HepG2 (cell line): ENCODE data around the gene HBQ1. TPM values are rescaled to one million over a fixed set of nuclear protein-coding genes. Genes with fewer than 3 reads are reported as not detected.

Experiments used
- AKAP8 ChIP-seq: sonication (generic); formaldehyde crosslinking; IDR thresholded peaks from 2 replicates; pipeline ENCODE4 v1.5.1; 2020; ENCODE audit warnings: mild to moderate bottlenecking, missing genetic modification reagents
- HNF1B ChIP-seq: sonication (generic); formaldehyde crosslinking; IDR thresholded peaks from 2 replicates; pipeline ENCODE4 v1.5.1; 2020; ENCODE audit warnings: mild to moderate bottlenecking, moderate library complexity, missing genetic modification reagents
- IRF1 ChIP-seq: sonication (generic); formaldehyde crosslinking; IDR thresholded peaks from 2 replicates; pipeline ENCODE4 v1.4.0; 2020; ENCODE audit warnings: low read depth, mild to moderate bottlenecking, missing genetic modification reagents
- KAT8 ChIP-seq: IDR thresholded peaks from 2 replicates; pipeline ENCODE4 v1.6.1; 2016; ENCODE audit warnings: missing genetic modification reagents, missing compliant biosample characterization
- KMT2B ChIP-seq: IDR thresholded peaks from 2 replicates; pipeline ENCODE4 v1.6.1; 2016; ENCODE audit warnings: missing genetic modification reagents, missing compliant biosample characterization
- PATZ1 ChIP-seq: sonication (generic); formaldehyde crosslinking; IDR thresholded peaks from 2 replicates; pipeline ENCODE4 v1.4.0; 2020; ENCODE audit warnings: missing genetic modification reagents
- PCBP2 ChIP-seq: fragments of 200-400 bp; formaldehyde crosslinking; optimal IDR thresholded peaks from 2 replicates; pipeline ENCODE3; 2018; ENCODE audit warnings: low read length, low read depth; ENCODE audit not compliant: poor library complexity, severe bottlenecking
- SMARCE1 ChIP-seq: fragments of 450-650 bp; IDR thresholded peaks from 2 replicates; pipeline ENCODE4 v1.6.1; 2017; ENCODE audit warnings: borderline replicate concordance
- SPEN ChIP-seq: sonication (generic); formaldehyde crosslinking; IDR thresholded peaks from 2 replicates; pipeline ENCODE4 v1.5.1; 2020; ENCODE audit warnings: low read depth, mild to moderate bottlenecking, missing genetic modification reagents
- TCF7L2 ChIP-seq: IDR thresholded peaks from 2 replicates; pipeline ENCODE4 v1.6.1; 2011; ENCODE audit warnings: mild to moderate bottlenecking, low read depth, low read length, moderate library complexity
- UBTF ChIP-seq: sonication (generic); formaldehyde crosslinking; IDR thresholded peaks from 2 replicates; pipeline ENCODE4 v1.4.0; 2020; ENCODE audit warnings: mild to moderate bottlenecking, missing genetic modification reagents
- WIZ ChIP-seq: sonication (generic); formaldehyde crosslinking; IDR thresholded peaks from 2 replicates; pipeline ENCODE4 v1.5.1; 2020; ENCODE audit warnings: mild to moderate bottlenecking, missing genetic modification reagents
- ZNF224 ChIP-seq: sonication (generic); formaldehyde crosslinking; IDR thresholded peaks from 2 replicates; pipeline ENCODE4 v1.5.0; 2020; ENCODE audit warnings: mild to moderate bottlenecking, missing genetic modification reagents
- ZNF251 ChIP-seq: sonication (generic); formaldehyde crosslinking; IDR thresholded peaks from 2 replicates; pipeline ENCODE4 v1.9.0; 2021; ENCODE audit warnings: mild to moderate bottlenecking, missing genetic modification reagents
- ZNF292 ChIP-seq: sonication (generic); formaldehyde crosslinking; IDR thresholded peaks from 2 replicates; pipeline ENCODE4 v1.8.1; 2022; ENCODE audit warnings: mild to moderate bottlenecking, low read depth, missing genetic modification reagents, borderline replicate concordance
- ZNF350 ChIP-seq: sonication (generic); formaldehyde crosslinking; IDR thresholded peaks from 2 replicates; pipeline ENCODE4 v1.4.0; 2020; ENCODE audit warnings: mild to moderate bottlenecking, low read depth, missing genetic modification reagents, borderline replicate concordance
- ZNF512B ChIP-seq: sonication (generic); formaldehyde crosslinking; IDR thresholded peaks from 2 replicates; pipeline ENCODE4 v1.5.1; 2020; ENCODE audit warnings: missing genetic modification reagents, mild to moderate bottlenecking, borderline replicate concordance
- ZNF891 ChIP-seq: sonication (generic); formaldehyde crosslinking; IDR thresholded peaks from 2 replicates; pipeline ENCODE4 v1.5.0; 2020; ENCODE audit warnings: mild to moderate bottlenecking, missing genetic modification reagents
- polyA plus RNA-seq, 8 experiments: library from polyadenylated mRNA; depleted of rRNA in 3 of 8; stranded (reverse) in 7 of 8; unstranded in 1 of 8; fragments of >200 nt; fragmentation: Illumina TruSeq in 4 of 8; extraction: Trizol in 4 of 8; gene quantifications; 2 replicates each; pipeline versions ENCODE4 v1.2.1 to v1.2.3, GENCODE V29; 2011 to 2016; ENCODE audit warnings: low read depth in 4 of 8, missing spikeins in 1 of 8, mixed read lengths in 1 of 8; ENCODE audit not compliant: insufficient read depth in 1 of 8
- total RNA-seq, 5 experiments: library from RNA; depleted of rRNA; stranded (reverse); fragments of >200 nt; fragmentation: Illumina TruSeq; extraction: Trizol; gene quantifications; 2 replicates each; pipeline ENCODE4 v1.2.3, GENCODE V29; 2016; ENCODE audit warnings: low read depth in 1 of 5

The HBQ1 gene
- total and polyA plus RNA-seq, 2 of the 13 experiments (the other 11 are each of a cell fraction or from before 2014, with no cell fraction given) = 4.9 to 7.4 TPM

- peak; percentile 91 for TF ChIP-seq PATZ1 (CRISPR knock-in tag)
- TF ChIP-seq ZNF512B = no peak
- peak; percentile 96 for TF ChIP-seq ZNF224
- TF ChIP-seq KMT2B (CRISPR knock-in tag) = peak; percentile 65; the same call in 1 of the 2 replicates
- TF ChIP-seq HNF1B (CRISPR knock-in tag) = peak; percentile 52
- peak; percentile 97 for TF ChIP-seq AKAP8 (CRISPR knock-in tag)
- 0 out of 2 replicates have a peak, but pooled peaks have one; percentile 81 for TF ChIP-seq IRF1 (CRISPR knock-in tag)
- no peak for TF ChIP-seq PCBP2
- no peak for TF ChIP-seq SMARCE1
- peak; percentile 78; the same call in 1 of the 2 replicates for TF ChIP-seq WIZ (CRISPR knock-in tag)
- TF ChIP-seq ZNF891 (CRISPR knock-in tag) = peak; percentile 98
- peak; percentile 86 for TF ChIP-seq SPEN (CRISPR knock-in tag)
- TF ChIP-seq KAT8 (CRISPR knock-in tag) = peak; percentile 84
- 0 out of 2 replicates have a peak, but pooled peaks have one; percentile 68 for TF ChIP-seq ZNF350 (CRISPR knock-in tag)
- peak; percentile 98 for TF ChIP-seq ZNF251 (CRISPR knock-in tag)
- TF ChIP-seq UBTF = peak; percentile 59
- no peak for TF ChIP-seq ZNF292 (CRISPR knock-in tag)
- TF ChIP-seq TCF7L2 = no peak
Measured at GRCh38 chr16:180681-181564, 664 bp downstream of the HBQ1 start (continued).
